WERI-Rb-1 (cell line): ENCODE results near the gene UTP3.
A peak's percentile ranks its signal among the peaks of the same experiment; 100 is the strongest.
"Not testable (repeated sequence)": the region's sequence is repeated elsewhere in the genome, so short reads cannot be mapped to it uniquely, and the experiment has no call there.

ENCODE experiments used
- DNase-seq: peaks from one replicate; pipeline ENCODE4 v3.0.0-alpha.2; 2020
- H3K27ac ChIP-seq: fragments of 250-450 bp; sonication (Bioruptor Pico); 2 replicates; pipeline ENCODE4 v1.5.1; 2020; ENCODE audit warnings: mild to moderate bottlenecking, moderate library complexity
- H3K27me3 ChIP-seq: fragments of 250-450 bp; sonication (Bioruptor Pico); 2 replicates; pipeline ENCODE4 v1.5.1; 2021; ENCODE audit warnings: mild to moderate bottlenecking, low read depth, moderate library complexity; ENCODE audit not compliant: insufficient read depth, severe bottlenecking
- H3K36me3 ChIP-seq: fragments of 250-450 bp; sonication (Bioruptor Pico); 2 replicates; pipeline ENCODE4 v1.5.1; 2020; ENCODE audit warnings: mild to moderate bottlenecking, moderate library complexity
- H3K4me3 ChIP-seq: 2 replicates; pipeline ENCODE4 v1.5.1; 2011; ENCODE audit warnings: low read depth, mild to moderate bottlenecking, control low read depth, low read length
- H3K9me3 ChIP-seq: fragments of 250-450 bp; sonication (Bioruptor Pico); 2 replicates; pipeline ENCODE4 v1.5.1; 2021; ENCODE audit warnings: mild to moderate bottlenecking, moderate library complexity; ENCODE audit not compliant: severe bottlenecking
- TF ChIP-seq, protein P1 (sequence below): IDR thresholded peaks from 2 replicates; pipeline ENCODE4 v1.5.1; 2011; ENCODE audit warnings: low read depth, mild to moderate bottlenecking, control low read depth, inconsistent platforms, low read length

Gene UTP3

DNA sequence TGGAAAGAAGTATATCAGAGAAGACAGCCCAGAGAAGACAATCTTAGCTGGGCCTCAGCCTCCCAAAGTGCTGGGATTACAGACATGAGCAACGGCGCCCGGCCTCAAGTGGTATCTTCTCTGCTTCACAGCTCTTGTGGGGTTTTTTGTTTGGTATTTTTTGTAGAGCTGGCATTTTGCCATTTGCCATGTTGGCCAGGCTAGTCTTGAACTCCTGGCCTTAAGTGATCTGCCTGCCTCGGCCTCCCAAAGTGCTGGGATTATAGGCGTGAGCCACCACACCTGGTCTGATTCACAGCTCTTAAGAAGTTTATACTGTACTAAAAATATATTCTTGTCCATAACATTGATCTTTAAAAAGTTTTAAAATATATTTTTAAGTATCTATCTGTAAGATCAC lies 12.4 kb downstream of the UTP3 start:
- Histone ChIP-seq H3K27me3 (no peaks in the 10 kb centered on the region), H3K4me3 (no peak overlapping the region), H3K9me3 (no peaks in the 10 kb centered on the region), H3K36me3 (no peaks in the 10 kb centered on the region), H3K27ac (no peak overlapping the region)
- DNase-seq = no peak
- TF ChIP-seq, protein P1, sequence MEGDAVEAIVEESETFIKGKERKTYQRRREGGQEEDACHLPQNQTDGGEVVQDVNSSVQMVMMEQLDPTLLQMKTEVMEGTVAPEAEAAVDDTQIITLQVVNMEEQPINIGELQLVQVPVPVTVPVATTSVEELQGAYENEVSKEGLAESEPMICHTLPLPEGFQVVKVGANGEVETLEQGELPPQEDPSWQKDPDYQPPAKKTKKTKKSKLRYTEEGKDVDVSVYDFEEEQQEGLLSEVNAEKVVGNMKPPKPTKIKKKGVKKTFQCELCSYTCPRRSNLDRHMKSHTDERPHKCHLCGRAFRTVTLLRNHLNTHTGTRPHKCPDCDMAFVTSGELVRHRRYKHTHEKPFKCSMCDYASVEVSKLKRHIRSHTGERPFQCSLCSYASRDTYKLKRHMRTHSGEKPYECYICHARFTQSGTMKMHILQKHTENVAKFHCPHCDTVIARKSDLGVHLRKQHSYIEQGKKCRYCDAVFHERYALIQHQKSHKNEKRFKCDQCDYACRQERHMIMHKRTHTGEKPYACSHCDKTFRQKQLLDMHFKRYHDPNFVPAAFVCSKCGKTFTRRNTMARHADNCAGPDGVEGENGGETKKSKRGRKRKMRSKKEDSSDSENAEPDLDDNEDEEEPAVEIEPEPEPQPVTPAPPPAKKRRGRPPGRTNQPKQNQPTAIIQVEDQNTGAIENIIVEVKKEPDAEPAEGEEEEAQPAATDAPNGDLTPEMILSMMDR = no peak

DNA sequence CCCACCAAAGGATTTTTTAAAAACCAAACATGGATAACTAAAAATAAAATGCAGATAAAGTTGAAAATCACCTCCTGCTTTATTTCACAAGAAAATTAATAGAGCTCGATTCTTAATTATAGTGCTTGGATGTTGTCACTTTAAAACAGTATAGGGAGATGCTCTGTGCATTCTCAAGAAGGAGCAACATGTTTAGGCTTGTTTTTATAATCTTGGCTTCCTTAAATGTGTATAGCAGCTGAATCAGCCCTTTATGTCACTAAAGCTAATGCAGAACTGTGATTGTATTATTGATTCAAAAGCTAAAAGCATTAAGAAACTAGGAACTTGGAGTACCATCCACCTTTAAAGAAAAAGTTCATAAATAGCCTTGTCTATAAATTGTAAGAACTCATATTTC lies 12.9 kb downstream of the UTP3 start:
- H3K27ac ChIP-seq = no peak overlapping the region
- H3K27me3 ChIP-seq = no peaks in the 10 kb centered on the region
- no peaks in the 10 kb centered on the region for H3K36me3 ChIP-seq
- no peak overlapping the region for H3K4me3 ChIP-seq
- no peak for DNase-seq
- no peaks in the 10 kb centered on the region for H3K9me3 ChIP-seq
- TF ChIP-seq, protein P1 = no peak

DNA sequence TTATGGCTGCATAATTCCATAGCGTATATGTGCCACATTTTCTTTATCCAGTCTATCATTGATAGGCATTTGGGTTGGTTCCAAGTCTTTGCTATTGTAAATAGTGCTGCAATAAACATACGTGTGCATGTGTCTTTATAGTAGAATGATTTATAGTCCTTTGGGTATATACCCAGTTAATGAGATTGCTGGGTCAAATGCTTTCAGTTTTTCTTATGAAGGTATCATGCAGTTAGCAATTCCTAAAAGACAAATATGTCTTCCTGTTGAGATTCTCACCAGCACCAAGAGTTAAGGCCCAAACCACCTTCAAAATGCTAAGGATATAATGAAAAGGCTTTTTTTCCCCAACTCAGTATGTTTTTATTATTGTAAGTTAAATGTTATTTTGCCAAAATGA lies 14.3 kb downstream of the UTP3 start:
- H3K9me3 ChIP-seq, H3K4me3 ChIP-seq, H3K27me3 ChIP-seq, DNase-seq, H3K27ac ChIP-seq, H3K36me3 ChIP-seq: not testable (repeated sequence)

- no peaks in the 10 kb centered on the region for H3K9me3 ChIP-seq
- TF ChIP-seq, protein P1 = no peak
- H3K27me3 ChIP-seq = no peaks in the 10 kb centered on the region
- H3K27ac ChIP-seq = peak overlapping the region; percentile 98
- H3K36me3 ChIP-seq = no peaks in the 10 kb centered on the region
- peak overlapping the region; percentile 57 for H3K4me3 ChIP-seq
- DNase-seq = peak; percentile 25
Measured at GRCh38 chr4:70703619-70704214, 15.4 kb downstream of the UTP3 start.

- H3K36me3 ChIP-seq = no peaks in the 10 kb centered on the region
- H3K4me3 ChIP-seq = peak overlapping the region; percentile 57
- peak; percentile 94 for DNase-seq
- no peaks in the 10 kb centered on the region for H3K27me3 ChIP-seq
- peak overlapping the region; percentile 98 for H3K27ac ChIP-seq
- TF ChIP-seq, protein P1 = peak; percentile 57
- no peaks in the 10 kb centered on the region for H3K9me3 ChIP-seq
Measured at GRCh38 chr4:70704215-70704930, 16.0 kb downstream of the UTP3 start.

- DNase-seq = no peak
- Histone ChIP-seq H3K9me3 (no peaks in the 10 kb centered on the region), H3K4me3 (peak overlapping the region; percentile 57), H3K27me3 (no peaks in the 10 kb centered on the region), H3K36me3 (no peaks in the 10 kb centered on the region), H3K27ac (peak overlapping the region; percentile 98)
- TF ChIP-seq, protein P1 = no peak
Measured at GRCh38 chr4:70704931-70705182, 16.5 kb downstream of the UTP3 start.
